ENCODE measurements around the gene ATF6. TPM values are rescaled to one million over a fixed set of nuclear protein-coding genes. Genes with fewer than 3 reads are reported as not detected.

ATF6 gene
- total and polyA plus RNA-seq, 2 of the 4 experiments (the other 2 are of a cell fraction), result 12.2 to 17.6 TPM

- ATAC-seq (ENCODE audit: low read depth), result peak; percentile 65
- no TSS peak for BruUV-seq (replicated peaks)
- H3K9me3 ChIP-seq (ENCODE audit: control insufficient read depth, insufficient read depth, low read length), result no peaks in the 10 kb centered on the region
Measured at GRCh38 chr1:161816201-161816600, 50.1 kb downstream of the ATF6 start.

More at GRCh38 chr1:161816201-161816600, 50.1 kb downstream of the ATF6 start:
- H2BK15ac ChIP-seq (ENCODE audit: low read depth, low read length), result no peak overlapping the region
- H3K79me1 ChIP-seq (ENCODE audit: low read depth in 1 of 2, low read length in 2 of 2), result no peaks in the 10 kb centered on the region
- H3K18ac ChIP-seq (ENCODE audit: low read depth, low read length), result no peak overlapping the region
- intact Hi-C loops (cut with micrococcal nuclease), result no loop called here
- H4K91ac ChIP-seq (ENCODE audit: insufficient read depth, low read depth, low read length), result no peak overlapping the region
- in situ Hi-C loops (cut with MboI; ENCODE audit: low sequenced_read_pairs), result no loop called here
- H3K4me2 ChIP-seq (ENCODE audit: low read depth, low read length), result no peak overlapping the region
- DNase-seq, result peak; percentile 43
- H3K56ac ChIP-seq (ENCODE audit: extremely low read depth, insufficient read depth, low read length), result no peak overlapping the region
- no peak overlapping the region for H3K27ac ChIP-seq (ENCODE audit: insufficient read depth, low read length)
- no peak overlapping the region for H2AFZ ChIP-seq (replicated peaks; ENCODE audit: low read length, poor library complexity)
- H2BK20ac ChIP-seq (ENCODE audit: low read depth, low read length), result no peak overlapping the region
- no peak overlapping the region for H3K14ac ChIP-seq (replicated peaks; ENCODE audit: low read depth, low read length)
- H2AK9ac ChIP-seq (replicated peaks; ENCODE audit: low read depth, low read length, poor library complexity), result no peak overlapping the region
- TF ChIP-seq CEBPB (IDR thresholded peaks at IDR 0.05; ENCODE audit: low read depth, low read length) (peak; percentile 37; the same call in 1 of the 2 replicates), BHLHE40 (IDR thresholded peaks at IDR 0.05; ENCODE audit: low read depth, low read length) (no peak)
- TF ChIP-seq, protein P1, sequence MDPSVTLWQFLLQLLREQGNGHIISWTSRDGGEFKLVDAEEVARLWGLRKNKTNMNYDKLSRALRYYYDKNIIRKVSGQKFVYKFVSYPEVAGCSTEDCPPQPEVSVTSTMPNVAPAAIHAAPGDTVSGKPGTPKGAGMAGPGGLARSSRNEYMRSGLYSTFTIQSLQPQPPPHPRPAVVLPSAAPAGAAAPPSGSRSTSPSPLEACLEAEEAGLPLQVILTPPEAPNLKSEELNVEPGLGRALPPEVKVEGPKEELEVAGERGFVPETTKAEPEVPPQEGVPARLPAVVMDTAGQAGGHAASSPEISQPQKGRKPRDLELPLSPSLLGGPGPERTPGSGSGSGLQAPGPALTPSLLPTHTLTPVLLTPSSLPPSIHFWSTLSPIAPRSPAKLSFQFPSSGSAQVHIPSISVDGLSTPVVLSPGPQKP (IDR thresholded peaks at IDR 0.05; ENCODE audit: borderline replicate concordance, low read depth, low read length), result no peak
- no CpG with 5 or more reads among the region's 1 CpG for WGBS, 2 experiments (ENCODE audit: extremely low coverage in 2 of 2, insufficient read length in 1 of 2)
- ChIA-PET CTCF (no interaction called here), POLR2A (ENCODE audit: unreplicated experiment) (no interaction called here)
- no peak overlapping the region for H2BK120ac ChIP-seq (ENCODE audit: low read depth, low read length)
- no peak overlapping the region for H4K5ac ChIP-seq (ENCODE audit: low read depth, low read length)
- no peak overlapping the region for H2BK5ac ChIP-seq (ENCODE audit: low read depth, low read length, poor library complexity, severe bottlenecking)
- H3K23ac ChIP-seq (ENCODE audit: low read depth, low read length), result no peak overlapping the region
- H3K27me3 ChIP-seq (ENCODE audit: control insufficient read depth, insufficient read depth, low read length), result no peaks in the 10 kb centered on the region
- no peaks in the 10 kb centered on the region for H4K20me1 ChIP-seq (ENCODE audit: insufficient read depth, low read length)
- no peaks in the 10 kb centered on the region for H3K9me1 ChIP-seq (ENCODE audit: insufficient read depth, low read length)
- H2AK5ac ChIP-seq (ENCODE audit: low read depth, low read length), result no peak overlapping the region
- no peak overlapping the region for H3K9ac ChIP-seq (ENCODE audit: low read depth, low read length)
- H3K4me1 ChIP-seq (ENCODE audit: control insufficient read depth, insufficient read depth, low read length), result no peaks in the 10 kb centered on the region
- H3K4ac ChIP-seq (ENCODE audit: low read depth, low read length), result no peak overlapping the region
- no peak overlapping the region for H4K8ac ChIP-seq (ENCODE audit: low read depth in 2 of 2, low read length in 2 of 2)
- 0 out of 2 replicates have a peak, but pooled peaks cover 1% of the 10 kb centered on the region for H3K36me3 ChIP-seq (ENCODE audit: control insufficient read depth, insufficient read depth, low read length)
- no peak overlapping the region for H3K4me3 ChIP-seq (ENCODE audit: insufficient read depth, low read depth, low read length)
- dilution Hi-C loops (cut with HindIII; ENCODE audit: low sequenced_read_pairs, unreplicated experiment), result no loop called here
